Keratinocyte (primary cell): ENCODE results near the gene ASPN. TPM values are rescaled to one million over a fixed set of nuclear protein-coding genes. Genes with fewer than 3 reads are reported as not detected.

Source experiments
- DNase-seq: peaks from one replicate; pipeline ENCODE4 v3.0.0-alpha.2; 2011; ENCODE audit warnings: low read depth, missing footprints, low spot score
- FAIRE-seq: peaks from 2 replicates; lab custom pipeline; 2011; peaks lifted over from hg19 to GRCh38; lab: Jason Lieb, UNC
- H2AFZ ChIP-seq: 2 replicates; pipeline ENCODE4 v1.6.0; 2012; ENCODE audit warnings: low read length, control low read depth, inconsistent platforms; ENCODE audit not compliant: control insufficient read depth
- H3K27ac ChIP-seq: 2 replicates; pipeline ENCODE4 v1.5.1; 2011; ENCODE audit warnings: low read length; ENCODE audit not compliant: control insufficient read depth, insufficient read depth
- H3K27me3 ChIP-seq: 3 replicates; pipeline ENCODE4 v1.6.0; 2011; ENCODE audit warnings: low read length; ENCODE audit not compliant: control insufficient read depth, insufficient read depth; ENCODE audit errors: extremely low read depth
- H3K36me3 ChIP-seq, 2 experiments: 2 replicates in 1 of 2; 3 replicates in 1 of 2; pipeline ENCODE4 v1.5.1; 2011; ENCODE audit warnings: low read length in 2 of 2, mild to moderate bottlenecking in 1 of 2; ENCODE audit not compliant: control insufficient read depth in 2 of 2, insufficient read depth in 2 of 2; ENCODE audit errors: extremely low read depth in 1 of 2
- H3K4me1 ChIP-seq: 3 replicates; pipeline ENCODE4 v1.5.1; 2011; ENCODE audit warnings: low read length; ENCODE audit not compliant: control insufficient read depth, insufficient read depth; ENCODE audit errors: extremely low read depth
- H3K4me2 ChIP-seq: 3 replicates; pipeline ENCODE4 v1.6.0; 2011; ENCODE audit warnings: low read depth, low read length; ENCODE audit not compliant: control insufficient read depth, insufficient read depth; ENCODE audit errors: extremely low read depth
- H3K4me3 ChIP-seq, 3 experiments: fragments of 200-600 bp in 1 of 3; sonication (generic) in 1 of 3; 2 replicates in 2 of 3; 3 replicates in 1 of 3; pipeline ENCODE4 v1.5.1; 2011 to 2016; ENCODE audit warnings: low read length in 3 of 3, mild to moderate bottlenecking in 3 of 3, control low read depth in 2 of 3, inconsistent platforms in 1 of 3, low read depth in 1 of 3, mixed read lengths in 1 of 3, mixed run types in 1 of 3, moderate library complexity in 1 of 3; ENCODE audit not compliant: control insufficient read depth in 2 of 3, insufficient read depth in 2 of 3; ENCODE audit errors: extremely low read depth in 1 of 3
- H3K79me2 ChIP-seq: 2 replicates; pipeline ENCODE4 v1.6.0; 2012; ENCODE audit warnings: low read length; ENCODE audit not compliant: control insufficient read depth, insufficient read depth
- H3K9ac ChIP-seq: 3 replicates; pipeline ENCODE4 v1.6.0; 2011; ENCODE audit warnings: low read length; ENCODE audit not compliant: control insufficient read depth, insufficient read depth; ENCODE audit errors: extremely low read depth
- H3K9me1 ChIP-seq: 3 replicates; pipeline ENCODE4 v1.6.0; 2011; ENCODE audit warnings: low read length; ENCODE audit not compliant: control insufficient read depth, insufficient read depth; ENCODE audit errors: extremely low read depth
- H3K9me3 ChIP-seq: 2 replicates; pipeline ENCODE4 v1.5.1; 2012; ENCODE audit warnings: low read depth, low read length; ENCODE audit not compliant: control insufficient read depth
- H4K20me1 ChIP-seq: 3 replicates; pipeline ENCODE4 v1.6.0; 2011; ENCODE audit warnings: low read length; ENCODE audit not compliant: control insufficient read depth, insufficient read depth; ENCODE audit errors: extremely low read depth
- EZH2 ChIP-seq: IDR thresholded peaks from one replicate; pipeline ENCODE4 v1.6.1; 2012; ENCODE audit warnings: inconsistent platforms, mild to moderate bottlenecking, low read length, moderate library complexity
- dilution Hi-C: fragments of 300-500 bp; cut with MboI; formaldehyde crosslinking; loops from one replicate; pipeline ENCODE4 v1.7.0; 2020; ENCODE audit warnings: low sequenced_read_pairs; ENCODE audit not compliant: extremely low pct_ligation_motif_present
- polyA plus RNA-seq, 5 experiments: library from polyadenylated mRNA; depleted of rRNA in 3 of 5; stranded (reverse) in 3 of 5; stranded (forward) in 1 of 5; unstranded in 1 of 5; fragments of >200 nt; gene quantifications; 1 replicate in 1 of 5; 2 replicates in 3 of 5; 3 replicates in 1 of 5; pipeline versions ENCODE4 v1.2.1 to v1.2.3, GENCODE V29; 2011 to 2012; ENCODE audit warnings: missing spikeins in 2 of 5, low read depth in 1 of 5, low replicate concordance in 1 of 5
- TF ChIP-seq, protein P1 (sequence below), 3 experiments: IDR thresholded peaks in 1 of 3; conservative IDR thresholded peaks in 1 of 3; optimal IDR thresholded peaks in 1 of 3; 2 replicates in 2 of 3; 3 replicates in 1 of 3; pipeline versions ENCODE3 to v1.5.1; 2011; ENCODE audit warnings: low read length in 3 of 3, mild to moderate bottlenecking in 3 of 3, moderate library complexity in 2 of 3, control low read depth in 1 of 3, inconsistent platforms in 1 of 3; ENCODE audit not compliant: insufficient read depth in 2 of 3; ENCODE audit errors: extremely low read depth in 1 of 3

Gene ASPN
- polyA plus RNA-seq, 1 donor (not counting 4 experiments of a cell fraction or from before 2014, with no cell fraction given), result 0.63 TPM

- H3K4me2 ChIP-seq, result peak overlapping the region; percentile 1
- H3K79me2 ChIP-seq, result no peaks in the 10 kb centered on the region
- FAIRE-seq (no peak), DNase-seq (no peak)
- H3K9me1 ChIP-seq, result no peaks in the 10 kb centered on the region
- H3K9me3 ChIP-seq, result no peaks in the 10 kb centered on the region
- TF ChIP-seq EZH2, result no peak
- TF ChIP-seq, protein P1, sequence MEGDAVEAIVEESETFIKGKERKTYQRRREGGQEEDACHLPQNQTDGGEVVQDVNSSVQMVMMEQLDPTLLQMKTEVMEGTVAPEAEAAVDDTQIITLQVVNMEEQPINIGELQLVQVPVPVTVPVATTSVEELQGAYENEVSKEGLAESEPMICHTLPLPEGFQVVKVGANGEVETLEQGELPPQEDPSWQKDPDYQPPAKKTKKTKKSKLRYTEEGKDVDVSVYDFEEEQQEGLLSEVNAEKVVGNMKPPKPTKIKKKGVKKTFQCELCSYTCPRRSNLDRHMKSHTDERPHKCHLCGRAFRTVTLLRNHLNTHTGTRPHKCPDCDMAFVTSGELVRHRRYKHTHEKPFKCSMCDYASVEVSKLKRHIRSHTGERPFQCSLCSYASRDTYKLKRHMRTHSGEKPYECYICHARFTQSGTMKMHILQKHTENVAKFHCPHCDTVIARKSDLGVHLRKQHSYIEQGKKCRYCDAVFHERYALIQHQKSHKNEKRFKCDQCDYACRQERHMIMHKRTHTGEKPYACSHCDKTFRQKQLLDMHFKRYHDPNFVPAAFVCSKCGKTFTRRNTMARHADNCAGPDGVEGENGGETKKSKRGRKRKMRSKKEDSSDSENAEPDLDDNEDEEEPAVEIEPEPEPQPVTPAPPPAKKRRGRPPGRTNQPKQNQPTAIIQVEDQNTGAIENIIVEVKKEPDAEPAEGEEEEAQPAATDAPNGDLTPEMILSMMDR (optimal IDR thresholded peaks at IDR 0.05 in 1 of 3, IDR thresholded peaks at IDR 0.05 in 1 of 3, conservative IDR thresholded peaks at IDR 0.05 in 1 of 3; ENCODE audit: extremely low read depth in 1 of 3, insufficient read depth in 2 of 3, low read length in 3 of 3), result peak in 1 of 3 experiments; percentile 36
- no peak overlapping the region for H2AFZ ChIP-seq
- H3K36me3 ChIP-seq, result no peaks in the 10 kb centered on the region
- no peaks in the 10 kb centered on the region for H4K20me1 ChIP-seq
- peak overlapping the region; percentile 98 for H3K27ac ChIP-seq
- H3K27me3 ChIP-seq, result no peaks in the 10 kb centered on the region
- no peak overlapping the region for H3K4me3 ChIP-seq
- peak overlapping the region; percentile 82 for H3K9ac ChIP-seq
- peaks cover 39% of the 10 kb centered on the region for H3K4me1 ChIP-seq
- dilution Hi-C loops, result no loop called here
Observed at GRCh38 chr9:92507005-92507404, 24.7 kb upstream of the ASPN start.

DNA sequence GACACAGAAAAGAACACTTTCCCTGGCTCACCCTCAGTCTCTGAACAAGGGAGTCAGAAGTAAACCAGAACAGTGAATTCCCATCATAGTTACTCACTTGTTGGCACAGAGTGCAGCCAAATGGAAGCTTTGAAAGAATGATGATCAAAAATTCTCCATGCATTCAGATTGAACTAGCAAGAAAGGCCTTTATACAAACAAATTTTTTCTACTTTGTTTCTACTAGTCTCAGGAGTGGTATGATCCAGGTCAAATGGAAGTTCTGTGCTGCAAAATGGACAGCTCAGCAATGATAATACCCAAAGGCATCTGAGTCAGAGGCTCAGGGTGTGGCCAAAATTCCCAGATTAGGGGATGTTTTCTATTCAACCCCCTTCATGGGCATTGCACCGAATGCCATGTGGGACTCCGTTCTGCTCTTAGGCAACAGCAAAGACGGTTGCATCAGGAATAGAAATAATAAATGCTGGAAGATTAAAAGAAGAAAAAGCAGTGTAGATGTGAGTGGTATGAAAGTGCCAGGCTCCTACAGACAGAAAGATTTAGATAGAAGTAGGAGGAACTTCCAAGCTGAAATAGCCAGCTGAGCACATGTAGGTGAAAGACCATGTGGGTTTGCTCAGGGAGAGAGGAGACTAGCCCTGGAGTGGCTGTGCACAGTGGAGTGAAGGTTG, 24.0 kb upstream of the ASPN start:
- TF ChIP-seq EZH2, result no peak
- TF ChIP-seq, protein P1 (optimal IDR thresholded peaks at IDR 0.05 in 1 of 3, IDR thresholded peaks at IDR 0.05 in 1 of 3, conservative IDR thresholded peaks at IDR 0.05 in 1 of 3; ENCODE audit: extremely low read depth in 1 of 3, insufficient read depth in 2 of 3, low read length in 3 of 3), result no peak
- FAIRE-seq (peak; percentile 85), DNase-seq (peak; percentile 64)
- no peaks in the 10 kb centered on the region for H3K9me3 ChIP-seq
- H3K36me3 ChIP-seq, result no peaks in the 10 kb centered on the region
- H3K79me2 ChIP-seq, result no peaks in the 10 kb centered on the region
- no peaks in the 10 kb centered on the region for H3K9me1 ChIP-seq
- peak overlapping the region; percentile 57 for H3K4me2 ChIP-seq
- peak overlapping the region; percentile 84 for H2AFZ ChIP-seq
- H3K4me1 ChIP-seq, result peaks cover 40% of the 10 kb centered on the region
- H3K4me3 ChIP-seq, result peak overlapping the region in 2 of 3 experiments; percentile 7 to 52
- dilution Hi-C loops, result no loop called here
- no peaks in the 10 kb centered on the region for H4K20me1 ChIP-seq
- H3K27ac ChIP-seq, result peak overlapping the region; percentile 98
- H3K9ac ChIP-seq, result peak overlapping the region; percentile 82
- H3K27me3 ChIP-seq, result no peaks in the 10 kb centered on the region
